GM19351 (cell line): ENCODE results near the gene HOXC11.

Experiments used
- ATAC-seq: cut with Tn5 transposase; IDR thresholded peaks from one replicate; pipeline ENCODE4 v1.9.1; 2021; ENCODE audit warnings: mild to moderate bottlenecking, moderate library complexity; ENCODE audit not compliant: unreplicated experiment

HOXC11 gene

DNA sequence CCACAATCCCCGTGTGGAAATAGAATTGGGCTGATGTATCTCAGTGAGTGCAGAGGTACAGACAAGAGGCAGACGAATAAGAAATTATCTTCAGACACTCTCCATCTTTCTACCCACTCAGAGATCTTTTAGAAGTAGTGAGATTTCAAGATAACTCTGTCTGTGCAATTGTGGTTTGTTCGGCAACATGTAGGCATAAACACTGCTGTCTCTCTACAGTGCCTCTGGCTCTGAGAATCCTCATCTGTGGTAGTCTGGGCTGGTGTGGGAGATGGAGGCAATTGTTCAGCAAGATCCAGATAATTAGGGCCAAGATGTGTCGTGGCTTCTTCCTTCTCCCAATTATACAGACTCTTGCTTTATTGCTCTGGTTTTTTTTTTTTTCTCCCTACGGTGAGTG, 31.2 kb upstream of the HOXC11 start:
- ATAC-seq: no peak

GRCh38 chr12:53942467-53942997, 30.4 kb upstream of the HOXC11 start:
- no peak for ATAC-seq

DNA sequence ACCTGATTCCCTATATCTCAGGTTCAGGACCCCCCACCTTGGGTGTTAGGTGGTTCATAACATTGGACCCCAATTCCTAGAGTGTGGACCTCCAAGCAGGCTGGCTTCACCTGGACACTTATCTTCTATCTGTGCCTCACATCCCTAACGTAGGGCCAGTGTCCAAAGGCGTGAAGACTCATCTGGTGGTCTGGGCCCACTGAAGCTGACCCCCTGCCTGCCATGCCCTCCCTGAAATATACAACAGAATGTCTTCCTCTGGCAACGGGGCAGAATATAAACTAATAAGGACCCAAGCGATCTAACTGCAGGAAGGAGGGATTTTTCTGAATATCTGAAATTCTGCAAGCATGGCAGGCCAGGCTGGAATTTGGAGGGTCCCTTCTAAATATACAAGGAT, 28.7 kb upstream of the HOXC11 start:
- no peak for ATAC-seq

GRCh38 chr12:53944907-53945847, 27.7 kb upstream of the HOXC11 start:
- no peak for ATAC-seq

- no peak for ATAC-seq
These were observed 25.2 kb upstream of the HOXC11 start for GRCh38 chr12:53947743-53948142.

DNA sequence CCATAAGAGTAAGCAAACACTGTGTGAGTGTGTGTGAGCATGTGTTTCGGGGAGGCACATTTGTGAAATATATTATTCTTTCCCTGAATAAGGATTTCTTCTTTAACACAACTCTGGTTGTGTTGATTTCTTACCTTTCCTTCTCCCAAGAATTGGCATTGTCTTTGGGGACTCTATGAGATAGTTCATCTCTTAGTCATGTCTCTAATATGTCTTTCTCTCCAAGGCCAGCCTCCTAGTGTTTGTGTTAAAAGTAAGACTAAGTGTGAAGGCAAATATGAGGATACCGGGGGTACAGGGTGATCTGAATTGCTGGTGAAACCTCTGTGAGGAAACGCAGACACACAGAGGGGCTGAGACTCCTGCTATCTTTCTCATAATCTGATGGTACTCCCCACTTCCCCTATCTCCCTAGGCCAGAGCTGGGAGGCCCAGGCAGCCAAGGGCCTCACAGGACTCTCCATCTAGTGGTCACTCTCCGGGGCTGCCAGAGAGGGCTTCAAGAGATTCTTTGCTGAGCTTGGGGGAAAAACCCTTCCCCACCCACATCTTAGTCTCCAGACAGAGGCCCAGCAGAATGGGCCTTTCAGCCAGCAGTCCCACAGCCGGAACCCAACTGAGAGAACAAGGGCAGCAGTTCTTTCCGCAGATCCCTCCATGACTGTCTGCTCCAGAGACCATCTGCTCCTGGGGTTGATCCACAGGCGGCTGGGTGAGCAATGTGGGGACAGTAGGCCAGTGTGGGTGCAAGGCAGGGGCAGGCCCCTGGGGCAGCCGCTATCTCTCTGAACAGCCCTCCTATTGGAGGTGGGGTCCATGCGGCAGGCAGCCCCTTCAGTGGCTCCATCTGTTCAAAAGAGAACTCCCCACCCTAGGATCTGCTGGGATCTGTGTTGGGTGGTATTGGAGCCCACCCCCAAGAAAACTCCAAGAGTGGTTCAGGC, 24.0 kb upstream of the HOXC11 start:
- ATAC-seq: no peak

DNA sequence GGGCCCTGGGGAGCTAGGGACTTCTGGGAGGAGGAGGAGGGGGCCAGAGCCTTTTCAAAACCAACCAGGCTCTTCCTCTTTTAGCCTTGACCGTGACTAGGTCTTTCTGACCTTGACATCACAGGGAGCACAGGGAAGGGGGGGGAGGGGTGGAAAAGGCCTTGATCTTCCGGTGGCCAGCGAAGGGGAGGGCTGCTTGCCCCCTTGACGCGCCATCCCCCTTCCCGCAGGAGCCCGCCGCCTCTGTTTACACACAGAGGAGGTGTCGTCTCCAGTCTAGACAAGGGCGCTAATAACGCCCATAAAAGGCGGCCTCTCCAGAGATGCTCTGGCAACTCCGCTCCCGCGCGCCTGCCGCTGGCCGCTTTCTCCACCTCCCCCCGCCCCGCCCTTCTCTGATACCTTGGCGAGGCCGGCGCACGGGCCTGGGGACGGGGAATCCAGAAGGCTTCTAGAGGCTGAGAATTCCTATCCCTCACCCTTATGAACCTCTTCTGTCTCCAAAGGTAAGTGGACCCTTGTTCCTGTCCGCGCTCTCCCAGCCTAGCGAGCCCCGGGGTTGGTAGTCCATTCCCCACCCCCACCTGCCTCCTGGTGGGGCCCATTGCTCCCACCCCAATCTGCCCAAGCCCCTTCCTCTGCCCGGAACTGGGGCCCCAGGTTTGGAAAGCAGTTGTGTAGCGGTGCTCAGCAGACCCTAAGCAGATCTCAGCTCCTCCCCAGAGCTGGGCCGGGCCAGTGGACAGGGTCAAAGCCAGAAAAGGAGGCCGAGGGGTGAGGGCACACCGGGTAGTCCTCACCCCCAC, 23.1 kb upstream of the HOXC11 start:
- ATAC-seq: no peak

DNA sequence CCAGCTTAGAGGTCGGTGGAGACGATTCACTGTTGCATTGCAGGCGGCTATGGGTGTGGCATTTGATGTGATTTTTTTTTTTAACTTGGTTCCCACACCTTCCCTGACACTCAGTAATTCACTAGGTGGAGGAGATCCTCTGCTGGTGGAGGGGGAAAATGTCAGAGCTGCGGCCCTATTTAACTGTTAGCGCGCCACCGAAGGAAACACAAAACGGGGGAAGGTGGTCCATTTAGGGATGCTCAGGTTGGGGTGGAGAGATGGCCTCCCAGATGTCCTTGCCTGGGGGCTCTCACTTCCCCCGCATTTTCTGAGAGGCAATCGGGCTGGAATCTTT, 22.5 kb upstream of the HOXC11 start:
- ATAC-seq: no peak

DNA sequence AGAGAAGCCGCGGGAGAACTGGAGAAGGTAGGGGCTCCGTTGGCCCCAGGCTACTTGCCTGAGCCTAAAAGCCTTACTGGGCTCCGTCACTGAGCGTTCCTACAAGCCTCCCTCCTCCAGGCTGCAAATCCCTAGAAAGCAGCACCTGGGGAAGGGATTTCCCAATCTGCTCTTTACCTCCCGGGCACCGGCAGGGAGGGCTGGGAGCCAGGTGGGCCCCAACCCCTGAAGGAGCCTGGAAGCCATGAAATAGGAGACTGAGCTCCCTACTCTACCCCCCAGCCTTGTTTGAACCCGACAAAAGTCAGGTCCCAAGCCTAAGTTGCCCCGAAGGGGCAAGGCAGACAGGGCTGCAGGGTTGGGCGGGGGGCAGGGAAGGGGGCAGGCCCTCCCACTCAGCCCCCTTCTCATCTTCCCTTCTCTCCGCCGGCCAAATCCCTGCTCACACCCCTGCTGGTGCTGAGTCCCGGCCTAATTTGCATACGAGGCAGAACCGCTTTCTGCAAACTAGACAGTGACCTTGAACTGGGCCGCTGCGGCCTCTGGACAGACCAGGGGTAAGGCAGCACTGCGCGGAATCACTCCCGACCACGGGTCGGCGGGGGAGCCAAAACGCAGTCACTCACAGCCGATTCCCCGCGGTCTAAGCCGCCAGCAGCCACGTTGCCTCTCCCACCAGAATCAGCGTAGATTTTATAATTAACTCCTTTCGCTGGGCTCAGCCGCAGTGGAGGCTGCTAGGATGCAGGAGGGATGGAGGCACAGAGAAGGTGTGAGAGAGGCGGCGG, 21.9 kb upstream of the HOXC11 start:
- ATAC-seq: no peak

- ATAC-seq: no peak
These were observed 21.2 kb upstream of the HOXC11 start for GRCh38 chr12:53951577-53952334.

GRCh38 chr12:53952335-53952694, 20.6 kb upstream of the HOXC11 start:
- no peak for ATAC-seq

GRCh38 chr12:53952871-53953734, 19.8 kb upstream of the HOXC11 start:
- ATAC-seq: no peak

GRCh38 chr12:53953831-53954693, 18.9 kb upstream of the HOXC11 start:
- ATAC-seq: no peak

GRCh38 chr12:53954694-53955035, 18.3 kb upstream of the HOXC11 start, which contains the start of gene HOXC12:
TSS of gene HOXC12 (plus strand) at chr12:53954903. CDS start at chr12:53954930, 27 bp downstream.
- ATAC-seq: no peak

DNA sequence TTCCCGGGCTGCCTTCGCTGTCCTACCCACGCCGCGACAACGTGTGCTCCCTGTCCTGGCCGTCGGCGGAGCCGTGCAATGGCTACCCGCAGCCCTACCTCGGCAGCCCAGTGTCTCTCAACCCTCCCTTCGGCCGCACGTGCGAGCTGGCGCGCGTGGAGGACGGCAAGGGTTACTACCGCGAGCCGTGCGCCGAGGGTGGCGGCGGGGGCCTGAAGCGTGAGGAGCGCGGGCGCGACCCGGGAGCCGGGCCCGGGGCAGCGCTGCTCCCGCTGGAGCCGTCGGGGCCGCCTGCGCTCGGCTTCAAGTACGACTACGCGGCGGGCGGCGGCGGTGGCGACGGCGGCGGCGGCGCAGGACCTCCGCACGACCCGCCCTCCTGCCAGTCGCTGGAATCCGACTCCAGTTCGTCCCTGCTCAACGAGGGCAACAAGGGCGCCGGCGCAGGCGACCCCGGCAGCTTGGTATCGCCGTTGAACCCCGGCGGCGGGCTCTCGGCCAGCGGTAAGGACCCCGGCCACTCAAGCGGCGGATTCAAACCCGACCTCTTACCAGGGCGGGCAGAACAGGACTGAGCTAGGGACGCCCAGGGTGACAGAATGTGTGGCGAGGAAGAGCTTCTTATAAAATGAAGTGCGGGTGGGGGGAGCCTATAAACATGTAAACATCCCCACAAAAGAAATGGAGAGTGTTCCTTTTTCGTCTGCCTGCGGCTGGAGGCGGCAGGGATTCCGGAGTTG, 17.7 kb upstream of the HOXC11 start:
- no peak for ATAC-seq

- ATAC-seq: no peak
These were observed 17.1 kb upstream of the HOXC11 start for GRCh38 chr12:53955776-53956250.
